ENCODE measurements around the gene ZBTB9.

- TF ChIP-seq YY1 (IDR thresholded peaks at IDR 0.05; ENCODE audit: extremely low read depth, insufficient replicate concordance, low read depth, low read length): no peak
- no peak for TF ChIP-seq CTCF (IDR thresholded peaks at IDR 0.05 in 2 of 3, conservative IDR thresholded peaks at IDR 0.05 in 1 of 3; ENCODE audit: borderline replicate concordance in 1 of 3, insufficient read depth in 1 of 3, low read depth in 2 of 3, low read length in 2 of 3)
- no peak for TF ChIP-seq EZH2 (IDR thresholded peaks at IDR 0.05)
- TF ChIP-seq POLR2A (IDR thresholded peaks at IDR 0.05; ENCODE audit: borderline replicate concordance, extremely low read depth, insufficient read depth, insufficient read length): no peak
- TF ChIP-seq ZFX (IDR thresholded peaks at IDR 0.05): no peak
- no peak for TF ChIP-seq SIN3A (IDR thresholded peaks at IDR 0.05; ENCODE audit: low read depth)
- no peak for TF ChIP-seq SRF (IDR thresholded peaks at IDR 0.05; ENCODE audit: low read depth)
- TF ChIP-seq POLR2AphosphoS5 (IDR thresholded peaks at IDR 0.05; ENCODE audit: low read depth, low read length): no peak
- no peak for TF ChIP-seq REST (IDR thresholded peaks at IDR 0.05; ENCODE audit: low read depth)
- TF ChIP-seq RAD21 (IDR thresholded peaks at IDR 0.05; ENCODE audit: low read depth): no peak
- no peak for TF ChIP-seq FOSL1 (IDR thresholded peaks at IDR 0.05; ENCODE audit: low read depth)
- no peak for TF ChIP-seq EZH2phosphoT487 (IDR thresholded peaks at IDR 0.05; ENCODE audit: borderline replicate concordance)
Measured at GRCh38 chr6:33505548-33506370, 51.4 kb downstream of the ZBTB9 start.

Data from HCT116 (cell line).